Panc1 (cell line): Measurements from ENCODE around the gene PARP12. TPM values are rescaled to one million over a fixed set of nuclear protein-coding genes. Genes with fewer than 3 reads are reported as not detected.

ENCODE experiments used
- ATAC-seq: fragments of 200-7000 bp; cut with Tn5 transposase; 2 replicates; pipeline ENCODE4 v1.9.1; 2020; ENCODE audit warnings: mild to moderate bottlenecking, moderate library complexity
- BruUV-seq: library from RNA; stranded (reverse); fragments of 400-500 nt; replicated peaks from 2 replicates; lab custom pipeline; 2021; lab: Mats Ljungman, UMichigan
- CTCF ChIA-PET: fragments of 300-600 bp; sonication (Branson Sonifier 250); formaldehyde crosslinking; loops from one replicate; lab custom pipeline; 2022; ENCODE audit warnings: antibody characterized with exemption; lab: Charles Lee
- POLR2A ChIA-PET: fragments of 300-600 bp; sonication (Branson Sonifier 250); formaldehyde crosslinking; loops from one replicate; lab custom pipeline; 2022; ENCODE audit warnings: antibody characterized with exemption; lab: Charles Lee
- DNase-seq: peaks from one replicate; pipeline ENCODE4 v3.0.0-alpha.2; 2010; ENCODE audit warnings: low read depth, low spot score
- H3K27ac ChIP-seq: 2 replicates; pipeline ENCODE4 v1.5.1; 2011; ENCODE audit warnings: mild to moderate bottlenecking, low read length, inconsistent platforms
- H3K27me3 ChIP-seq: fragments of 200-500 bp; sonication (Bioruptor generic); 2 replicates; pipeline ENCODE4 v1.6.0; 2014; ENCODE audit warnings: low read length, inconsistent platforms; ENCODE audit not compliant: control insufficient read depth, insufficient read depth
- H3K36me3 ChIP-seq: fragments of 200-500 bp; sonication (Bioruptor generic); 2 replicates; pipeline ENCODE4 v1.5.1; 2014; ENCODE audit warnings: inconsistent platforms, mild to moderate bottlenecking, low read length, moderate library complexity; ENCODE audit not compliant: control insufficient read depth, insufficient read depth
- H3K4me1 ChIP-seq: 2 replicates; pipeline ENCODE4 v1.5.1; 2011; ENCODE audit warnings: inconsistent platforms, mild to moderate bottlenecking, low read length, moderate library complexity; ENCODE audit not compliant: control insufficient read depth, insufficient read depth
- H3K4me3 ChIP-seq, 2 experiments: 2 replicates each; pipeline ENCODE4 v1.5.1; 2011 to 2012; ENCODE audit warnings: low read depth in 2 of 2, low read length in 2 of 2, mild to moderate bottlenecking in 2 of 2, inconsistent platforms in 1 of 2, moderate library complexity in 1 of 2
- H3K9me3 ChIP-seq: fragments of 200-500 bp; sonication (Bioruptor generic); 2 replicates; pipeline ENCODE4 v1.5.1; 2014; ENCODE audit warnings: low read depth, mild to moderate bottlenecking, inconsistent platforms, low read length, moderate library complexity; ENCODE audit not compliant: control insufficient read depth, insufficient read depth
- CTCF ChIP-seq: fragments of 450-650 bp; IDR thresholded peaks from 2 replicates; pipeline ENCODE4 v1.5.1; 2017; ENCODE audit warnings: mild to moderate bottlenecking
- POLR2AphosphoS5 ChIP-seq: IDR thresholded peaks from 2 replicates; pipeline ENCODE4 v1.6.1; 2012; ENCODE audit warnings: mild to moderate bottlenecking, low read depth, low read length, moderate library complexity
- REST ChIP-seq, 2 experiments: IDR thresholded peaks; 2 replicates each; pipeline ENCODE4 v1.6.1; 2011 to 2012; ENCODE audit warnings: low read depth in 2 of 2, control low read depth in 1 of 2, low read length in 1 of 2, mild to moderate bottlenecking in 1 of 2, moderate library complexity in 1 of 2; ENCODE audit not compliant: insufficient read depth in 1 of 2
- SIN3A ChIP-seq: IDR thresholded peaks from 2 replicates; pipeline ENCODE4 v1.6.1; 2012; ENCODE audit warnings: low read depth, mild to moderate bottlenecking, low read length, moderate library complexity, borderline replicate concordance; ENCODE audit not compliant: insufficient read depth
- TCF7L2 ChIP-seq: IDR thresholded peaks from 2 replicates; pipeline ENCODE4 v1.6.1; 2011; ENCODE audit warnings: mild to moderate bottlenecking, low read depth, low read length, inconsistent platforms
- in situ Hi-C: cut with HindIII; loops from 2 replicates; pipeline ENCODE4 v1.10.0; 2016; ENCODE audit warnings: low sequenced_read_pairs, low pct_unique_long_range_greater_than_20kb
- intact Hi-C: fragments of 100-400 bp; cut with micrococcal nuclease; formaldehyde crosslinking; loops from one replicate; pipeline ENCODE4 v1.10.0; 2022; ENCODE audit not compliant: unreplicated experiment
- total RNA-seq: library from RNA; stranded (reverse); gene quantifications from one replicate; pipeline ENCODE4 v1.2.1, GENCODE V29; 2021; ENCODE audit not compliant: unreplicated experiment

Gene PARP12
- total RNA-seq, 1 experiment from 2014 or later = 31.7 TPM

DNA sequence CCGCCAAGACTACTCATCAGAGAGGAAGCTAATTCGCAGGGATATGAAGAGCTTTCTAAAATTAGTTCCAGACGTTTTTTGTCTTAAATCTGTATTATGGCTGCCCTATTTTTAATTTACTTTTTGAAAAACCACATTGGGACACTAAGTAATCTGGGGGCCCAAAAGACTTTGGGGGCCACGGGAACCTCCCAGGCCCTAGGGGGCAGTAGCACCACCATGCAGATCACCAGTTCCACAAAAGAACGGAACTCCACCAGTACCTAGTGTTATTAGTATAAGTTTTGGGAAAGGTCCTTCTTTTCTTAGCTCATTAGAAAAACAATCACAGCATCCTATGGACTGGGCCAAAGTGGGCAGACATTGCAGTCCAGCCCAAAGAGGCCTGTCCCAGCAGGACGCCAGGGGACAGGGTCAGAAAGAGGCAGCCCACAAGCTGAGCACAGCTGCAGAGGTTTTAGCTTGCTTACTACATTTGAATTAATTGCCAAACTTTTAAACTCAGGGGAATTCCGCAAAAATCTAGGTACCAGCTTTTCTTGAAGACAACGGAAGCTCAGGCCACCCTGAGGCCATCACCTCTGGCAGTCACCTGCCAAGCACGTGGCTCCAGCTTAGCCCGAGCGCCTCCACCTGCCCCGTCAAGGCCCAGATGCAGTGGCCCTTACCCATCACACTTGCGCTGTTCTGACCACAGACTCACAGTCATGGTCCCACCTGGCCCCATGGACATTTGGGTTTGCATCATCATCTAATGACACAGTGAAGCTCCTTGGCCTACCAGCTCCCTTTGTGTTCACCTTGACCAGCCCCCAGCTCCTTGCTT, 74.8 kb downstream of the PARP12 start:
- Histone ChIP-seq H3K4me1 (no peaks in the 10 kb centered on the region), H3K9me3 (no peaks in the 10 kb centered on the region), H3K27ac (no peak overlapping the region), H3K27me3 (peaks cover 3% of the 10 kb centered on the region; the same call in 1 of the 2 replicates), H3K4me3 (no peak overlapping the region), H3K36me3 (no peaks in the 10 kb centered on the region)
- ATAC-seq (no peak), DNase-seq (no peak)
- no TSS peak for BruUV-seq
- TF ChIP-seq REST (IDR thresholded peaks at IDR 0.05; ENCODE audit: insufficient read depth in 1 of 2, low read depth in 2 of 2, low read length in 1 of 2) = no peak
- CTCF ChIA-PET = interaction anchor here (0.6 kb wide), 2 partner anchors 18 to 341 kb away, joined by 8 to 11 read pairs; no protein-coding TSS in a partner anchor
- intact Hi-C loops (no loop called here), in situ Hi-C loops (no loop called here)
- POLR2A ChIA-PET = no interaction called here

GRCh38 chr7:139985811-139986210, 76.9 kb downstream of the PARP12 start:
- intact Hi-C loops = no loop called here
- ATAC-seq = no peak
- Histone ChIP-seq H3K4me1 (no peaks in the 10 kb centered on the region), H3K4me3 (no peak overlapping the region), H3K27ac (no peak overlapping the region), H3K27me3 (peaks cover 4% of the 10 kb centered on the region; the same call in 1 of the 2 replicates), H3K9me3 (no peaks in the 10 kb centered on the region), H3K36me3 (no peaks in the 10 kb centered on the region)
- TF ChIP-seq POLR2AphosphoS5 (no peak), TCF7L2 (no peak), SIN3A (no peak), REST (IDR thresholded peaks at IDR 0.05; ENCODE audit: insufficient read depth in 1 of 2, low read depth in 2 of 2, low read length in 1 of 2) (no peak), CTCF (no peak)
- in situ Hi-C loops = no loop called here
- DNase-seq = no peak
- ChIA-PET CTCF (no interaction called here), POLR2A (no interaction called here)
- BruUV-seq = no TSS peak
